Karpas-422 (cell line): ENCODE results near the gene TBATA. TPM values are rescaled to one million over a fixed set of nuclear protein-coding genes. Genes with fewer than 3 reads are reported as not detected.

Experiments used
- DNase-seq: peaks from one replicate; pipeline ENCODE4 v3.0.0-alpha.2; 2015
- H2AFZ ChIP-seq: fragments of 200-600 bp; sonication (generic); 2 replicates; pipeline ENCODE4 v1.6.1; 2014; ENCODE audit warnings: antibody characterized with exemption, low read length, mixed read lengths
- H3K27ac ChIP-seq: fragments of 200-600 bp; sonication (generic); 2 replicates; pipeline ENCODE4 v1.5.1; 2014; ENCODE audit warnings: mild to moderate bottlenecking, low read length, moderate library complexity
- H3K27me3 ChIP-seq: fragments of 200-600 bp; sonication (generic); 2 replicates; pipeline ENCODE4 v1.6.1; 2014; ENCODE audit warnings: low read length, mixed read lengths
- H3K36me3 ChIP-seq: fragments of 200-600 bp; sonication (generic); 2 replicates; pipeline ENCODE4 v1.6.1; 2014; ENCODE audit warnings: low read length, mixed read lengths; ENCODE audit not compliant: insufficient read depth
- H3K4me1 ChIP-seq: fragments of 200-600 bp; sonication (generic); 2 replicates; pipeline ENCODE4 v1.6.1; 2014; ENCODE audit warnings: mild to moderate bottlenecking, low read length, mixed read lengths
- H3K4me2 ChIP-seq: fragments of 200-600 bp; sonication (generic); 2 replicates; pipeline ENCODE4 v1.6.1; 2014; ENCODE audit warnings: low read length, low read depth, mild to moderate bottlenecking; ENCODE audit not compliant: poor library complexity, severe bottlenecking
- H3K4me3 ChIP-seq: fragments of 200-600 bp; sonication (generic); 2 replicates; pipeline ENCODE4 v1.5.1; 2014; ENCODE audit warnings: mild to moderate bottlenecking, antibody characterized with exemption, low read length, mixed read lengths
- H3K79me2 ChIP-seq: fragments of 200-600 bp; sonication (generic); 2 replicates; pipeline ENCODE4 v1.6.1; 2014; ENCODE audit warnings: mild to moderate bottlenecking, low read length, mixed read lengths
- H3K9ac ChIP-seq: fragments of 200-600 bp; sonication (generic); 2 replicates; pipeline ENCODE4 v1.6.0; 2014; ENCODE audit warnings: low read length
- H3K9me2 ChIP-seq: fragments of 200-600 bp; sonication (generic), shearing (Covaris generic); replicated peaks from 2 replicates; pipeline ENCODE4 v1.6.0; 2014; ENCODE audit warnings: mild to moderate bottlenecking, low read length, moderate library complexity; ENCODE audit not compliant: insufficient read depth
- H3K9me3 ChIP-seq: fragments of 300-700, 200-600 bp; sonication (generic); 2 replicates; pipeline ENCODE4 v1.6.1; 2014; ENCODE audit warnings: low read length, mixed read lengths
- H4K20me1 ChIP-seq: fragments of 200-600 bp; sonication (generic); 2 replicates; pipeline ENCODE4 v1.6.1; 2014; ENCODE audit warnings: mild to moderate bottlenecking, antibody characterized with exemption, low read length, low read depth; ENCODE audit not compliant: insufficient read depth
- total RNA-seq: library from RNA; depleted of rRNA; stranded (reverse); fragments of >200 nt; shearing (Covaris generic); gene quantifications from 2 replicates; pipeline ENCODE4 v1.2.3, GENCODE V29; 2014; ENCODE audit warnings: low replicate concordance

The TBATA gene
- total RNA-seq, 1 experiment from 2014 or later, result not detected

- DNase-seq, result peak; percentile 85
- Histone ChIP-seq H3K36me3 (no peaks in the 10 kb centered on the region), H3K9ac (no peak overlapping the region), H2AFZ (no peak overlapping the region), H3K9me3 (no peaks in the 10 kb centered on the region), H3K4me1 (no peaks in the 10 kb centered on the region), H3K4me3 (no peak overlapping the region), H3K4me2 (no peak overlapping the region), H3K27me3 (no peaks in the 10 kb centered on the region), H3K79me2 (no peaks in the 10 kb centered on the region), H3K9me2 (no peaks in the 10 kb centered on the region), H3K27ac (no peak overlapping the region), H4K20me1 (no peaks in the 10 kb centered on the region)
Measured at GRCh38 chr10:70758757-70759514, 26.2 kb downstream of the TBATA start.

GRCh38 chr10:70757856-70758255 is 27.3 kb downstream of the TBATA start:
- Histone ChIP-seq H3K9me2 (no peaks in the 10 kb centered on the region), H3K4me3 (no peak overlapping the region), H3K4me2 (no peak overlapping the region), H3K79me2 (no peaks in the 10 kb centered on the region), H3K27me3 (no peaks in the 10 kb centered on the region), H4K20me1 (no peaks in the 10 kb centered on the region), H3K36me3 (no peaks in the 10 kb centered on the region), H3K9ac (no peak overlapping the region), H3K27ac (no peak overlapping the region), H3K4me1 (no peaks in the 10 kb centered on the region), H3K9me3 (no peaks in the 10 kb centered on the region), H2AFZ (no peak overlapping the region)
- DNase-seq, result no peak

- no peak overlapping the region for H3K4me2 ChIP-seq
- no peak overlapping the region for H2AFZ ChIP-seq
- no peaks in the 10 kb centered on the region for H4K20me1 ChIP-seq
- no peak overlapping the region for H3K27ac ChIP-seq
- no peak overlapping the region for H3K4me3 ChIP-seq
- no peak overlapping the region for H3K9ac ChIP-seq
- H3K9me2 ChIP-seq, result no peaks in the 10 kb centered on the region
- H3K27me3 ChIP-seq, result no peaks in the 10 kb centered on the region
- H3K36me3 ChIP-seq, result no peaks in the 10 kb centered on the region
- H3K9me3 ChIP-seq, result no peaks in the 10 kb centered on the region
- H3K4me1 ChIP-seq, result no peaks in the 10 kb centered on the region
- H3K79me2 ChIP-seq, result no peaks in the 10 kb centered on the region
- no peak for DNase-seq
Measured at GRCh38 chr10:70756700-70757360, 28.3 kb downstream of the TBATA start.

GRCh38 chr10:70753841-70754621 is 31.1 kb downstream of the TBATA start:
- DNase-seq, result no peak

GRCh38 chr10:70753026-70753663 is 32.0 kb downstream of the TBATA start:
- Histone ChIP-seq H3K9ac (no peak overlapping the region), H3K27ac (no peak overlapping the region), H3K79me2 (no peaks in the 10 kb centered on the region), H3K9me3 (no peaks in the 10 kb centered on the region), H3K27me3 (no peaks in the 10 kb centered on the region), H3K4me2 (no peak overlapping the region), H3K36me3 (no peaks in the 10 kb centered on the region), H3K4me3 (no peak overlapping the region), H2AFZ (no peak overlapping the region), H3K9me2 (no peaks in the 10 kb centered on the region), H4K20me1 (no peaks in the 10 kb centered on the region), H3K4me1 (no peaks in the 10 kb centered on the region)
- peak; percentile 57 for DNase-seq

More at GRCh38 chr10:70753841-70754621, 31.1 kb downstream of the TBATA start:
- no peak overlapping the region for H3K9ac ChIP-seq
- no peaks in the 10 kb centered on the region for H3K27me3 ChIP-seq
- no peaks in the 10 kb centered on the region for H3K36me3 ChIP-seq
- H3K27ac ChIP-seq, result no peak overlapping the region
- no peaks in the 10 kb centered on the region for H3K4me1 ChIP-seq
- H3K9me2 ChIP-seq, result no peaks in the 10 kb centered on the region
- no peaks in the 10 kb centered on the region for H3K9me3 ChIP-seq
- no peaks in the 10 kb centered on the region for H3K79me2 ChIP-seq
- H3K4me2 ChIP-seq, result no peak overlapping the region
- no peak overlapping the region for H3K4me3 ChIP-seq
- H2AFZ ChIP-seq, result no peak overlapping the region
- H4K20me1 ChIP-seq, result no peaks in the 10 kb centered on the region

GRCh38 chr10:70752571-70752970 is 32.6 kb downstream of the TBATA start:
- Histone ChIP-seq H3K9me3 (no peaks in the 10 kb centered on the region), H4K20me1 (no peaks in the 10 kb centered on the region), H3K9ac (no peak overlapping the region), H3K27me3 (no peaks in the 10 kb centered on the region), H2AFZ (no peak overlapping the region), H3K4me2 (no peak overlapping the region), H3K4me1 (no peaks in the 10 kb centered on the region), H3K4me3 (no peak overlapping the region), H3K36me3 (no peaks in the 10 kb centered on the region), H3K9me2 (no peaks in the 10 kb centered on the region), H3K79me2 (no peaks in the 10 kb centered on the region), H3K27ac (no peak overlapping the region)
- no peak for DNase-seq

GRCh38 chr10:70751991-70752390 is 33.2 kb downstream of the TBATA start:
- Histone ChIP-seq H3K9me2 (no peaks in the 10 kb centered on the region), H3K27ac (no peak overlapping the region), H4K20me1 (no peaks in the 10 kb centered on the region), H2AFZ (no peak overlapping the region), H3K4me2 (no peak overlapping the region), H3K27me3 (no peaks in the 10 kb centered on the region), H3K9ac (no peak overlapping the region), H3K36me3 (no peaks in the 10 kb centered on the region), H3K79me2 (no peaks in the 10 kb centered on the region), H3K4me3 (no peak overlapping the region), H3K9me3 (no peaks in the 10 kb centered on the region), H3K4me1 (no peaks in the 10 kb centered on the region)
- no peak for DNase-seq

GRCh38 chr10:70751356-70751755 is 33.8 kb downstream of the TBATA start:
- no peak for DNase-seq
- Histone ChIP-seq H3K27me3 (no peaks in the 10 kb centered on the region), H3K9me3 (no peaks in the 10 kb centered on the region), H4K20me1 (no peaks in the 10 kb centered on the region), H3K4me3 (no peak overlapping the region), H3K27ac (no peak overlapping the region), H3K9ac (no peak overlapping the region), H3K4me1 (no peaks in the 10 kb centered on the region), H2AFZ (no peak overlapping the region), H3K9me2 (no peaks in the 10 kb centered on the region), H3K36me3 (no peaks in the 10 kb centered on the region), H3K4me2 (no peak overlapping the region), H3K79me2 (no peaks in the 10 kb centered on the region)
